ENCODE measurements around the gene ARL6IP4.

The ARL6IP4 gene

DNA sequence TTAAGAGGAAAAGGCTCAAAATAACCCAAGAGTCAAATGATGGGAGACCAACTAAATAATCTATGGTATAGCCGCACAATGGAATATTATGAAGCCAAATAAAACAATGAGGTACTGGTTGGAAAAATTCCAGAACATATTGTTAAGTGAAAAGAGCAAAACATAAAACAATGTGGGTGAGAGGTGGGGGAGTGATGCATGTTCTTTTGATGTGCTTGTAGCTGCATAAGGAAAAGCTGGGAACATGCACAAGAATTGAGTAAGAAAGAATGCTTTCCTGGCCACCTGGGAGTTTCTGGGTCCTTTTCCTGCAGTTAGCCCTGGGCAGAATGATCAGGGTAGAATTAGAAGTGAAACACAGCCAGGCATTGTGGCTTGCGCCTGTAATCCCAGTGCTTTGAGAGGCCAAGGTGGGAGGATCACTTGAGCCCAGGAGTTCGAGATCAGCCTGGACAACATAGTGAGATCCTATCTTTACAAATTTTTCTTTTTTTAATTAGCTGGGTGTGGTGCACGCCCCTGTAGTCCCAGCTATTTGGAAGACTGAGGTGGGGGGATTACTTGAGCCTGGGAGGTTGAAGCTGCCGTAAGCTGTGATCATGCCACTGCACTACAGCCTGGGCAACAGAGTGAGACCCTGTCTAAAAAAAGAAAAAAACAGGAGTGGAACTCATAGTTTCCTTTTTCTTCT is 22.1 kb upstream of the ARL6IP4 start:
- no peak for DNase-seq

DNA sequence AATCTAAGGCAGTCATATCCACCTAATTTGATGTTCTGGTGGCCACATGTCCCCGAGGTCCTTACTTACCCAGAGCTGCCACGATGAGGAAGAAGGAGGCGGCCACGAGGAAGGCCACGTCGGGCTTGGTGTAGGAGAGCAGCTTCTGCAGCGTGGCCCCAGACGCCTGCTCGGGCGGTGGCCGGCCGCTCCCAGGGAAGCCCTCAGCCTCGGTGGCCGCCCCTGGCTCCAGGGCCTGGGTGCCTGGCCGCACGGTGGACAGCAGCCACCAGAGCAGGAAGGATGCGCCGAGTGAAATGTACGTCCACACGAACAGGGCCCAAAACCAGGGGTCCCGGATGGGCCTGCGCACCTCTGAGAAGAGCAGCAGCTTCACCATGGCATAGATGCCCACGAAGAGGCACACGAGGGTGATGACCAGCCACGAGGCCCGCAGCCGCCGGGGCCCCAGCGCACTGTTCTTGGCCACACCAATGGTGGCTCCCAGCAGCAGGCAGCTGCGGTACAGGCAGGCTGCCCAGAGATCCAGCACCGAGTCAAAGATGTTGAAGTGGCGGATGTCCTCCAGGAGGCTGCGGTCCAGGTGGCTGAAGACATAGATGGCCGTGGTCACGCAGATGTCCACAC is 20.8 kb upstream of the ARL6IP4 start:
- no peak for DNase-seq

DNA sequence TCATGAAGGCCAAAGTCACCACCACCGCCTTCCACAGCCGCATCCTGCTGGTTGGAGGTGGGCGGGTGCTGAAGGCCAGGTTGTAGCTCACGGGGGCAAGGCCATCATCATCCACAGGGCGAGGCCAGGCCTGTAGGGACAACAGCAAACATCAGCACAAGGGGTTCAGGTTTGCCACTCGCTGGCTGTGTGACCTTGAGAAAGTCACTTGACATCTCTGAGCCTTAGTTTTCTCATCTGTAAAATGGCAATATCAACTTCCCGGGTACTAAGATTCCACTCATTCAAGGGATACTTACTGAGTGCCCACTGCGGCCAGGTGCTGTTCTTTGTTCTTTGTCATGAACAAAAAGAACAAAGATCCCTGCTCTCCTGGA is 20.3 kb upstream of the ARL6IP4 start:
- DNase-seq: no peak

DNA sequence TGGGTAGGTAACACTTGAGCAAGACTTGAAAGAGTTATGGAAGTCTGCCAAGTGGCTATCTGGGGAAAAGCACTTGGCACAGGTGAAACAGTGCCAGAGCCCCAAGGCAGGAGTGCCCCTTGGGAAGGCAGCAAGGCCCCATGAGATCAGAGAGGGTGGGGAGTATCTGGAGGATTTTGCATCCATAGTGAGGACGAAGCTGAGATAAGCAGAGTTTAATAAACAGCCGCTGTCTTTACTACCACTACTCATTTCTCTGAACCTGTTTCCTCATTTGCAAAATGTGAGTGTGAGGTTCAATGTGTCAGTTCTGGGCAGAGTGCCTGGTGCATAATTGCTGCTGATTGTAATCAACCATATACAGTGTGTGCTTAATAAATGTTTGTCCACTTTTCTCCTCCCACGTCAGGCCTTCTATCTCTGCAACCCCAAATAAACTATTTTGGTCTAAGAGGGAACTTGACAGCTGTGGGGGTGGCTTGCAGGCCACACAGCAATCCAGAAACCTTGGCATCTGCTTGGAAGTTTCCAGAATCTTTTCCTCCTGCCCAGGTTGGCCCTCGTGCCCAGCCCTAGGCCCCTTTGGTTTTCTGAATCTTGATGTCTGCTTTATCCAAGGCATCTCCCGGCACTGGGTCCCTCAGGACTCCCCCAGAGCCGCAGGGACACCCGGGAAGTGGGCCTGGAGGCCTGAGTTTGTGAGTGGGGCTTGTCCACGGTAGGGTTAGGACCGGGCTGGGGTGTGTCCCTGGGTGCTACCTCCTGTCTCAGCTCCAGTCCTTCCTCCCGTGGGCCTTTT is 18.8 kb upstream of the ARL6IP4 start:
- DNase-seq: no peak

DNA sequence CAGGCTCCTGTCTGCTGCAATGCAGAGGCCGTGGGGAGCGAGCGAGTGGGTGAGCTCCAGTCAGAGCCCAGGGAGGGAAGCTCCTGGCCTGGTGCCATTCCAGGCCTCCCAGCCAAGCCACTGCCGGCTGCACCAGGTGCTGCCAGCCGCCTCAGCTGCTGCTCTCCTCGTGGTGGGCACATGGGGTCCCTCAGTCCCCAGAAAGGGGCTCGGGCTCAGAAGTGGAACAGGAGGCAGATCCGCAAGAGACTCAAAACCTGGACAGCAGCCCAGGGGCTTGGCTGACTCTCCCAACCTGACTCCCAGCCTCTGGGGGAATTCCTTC is 16.6 kb upstream of the ARL6IP4 start:
- DNase-seq: peak in 24 of 51 donors; percentile 13 to 61 (median 36)

DNA sequence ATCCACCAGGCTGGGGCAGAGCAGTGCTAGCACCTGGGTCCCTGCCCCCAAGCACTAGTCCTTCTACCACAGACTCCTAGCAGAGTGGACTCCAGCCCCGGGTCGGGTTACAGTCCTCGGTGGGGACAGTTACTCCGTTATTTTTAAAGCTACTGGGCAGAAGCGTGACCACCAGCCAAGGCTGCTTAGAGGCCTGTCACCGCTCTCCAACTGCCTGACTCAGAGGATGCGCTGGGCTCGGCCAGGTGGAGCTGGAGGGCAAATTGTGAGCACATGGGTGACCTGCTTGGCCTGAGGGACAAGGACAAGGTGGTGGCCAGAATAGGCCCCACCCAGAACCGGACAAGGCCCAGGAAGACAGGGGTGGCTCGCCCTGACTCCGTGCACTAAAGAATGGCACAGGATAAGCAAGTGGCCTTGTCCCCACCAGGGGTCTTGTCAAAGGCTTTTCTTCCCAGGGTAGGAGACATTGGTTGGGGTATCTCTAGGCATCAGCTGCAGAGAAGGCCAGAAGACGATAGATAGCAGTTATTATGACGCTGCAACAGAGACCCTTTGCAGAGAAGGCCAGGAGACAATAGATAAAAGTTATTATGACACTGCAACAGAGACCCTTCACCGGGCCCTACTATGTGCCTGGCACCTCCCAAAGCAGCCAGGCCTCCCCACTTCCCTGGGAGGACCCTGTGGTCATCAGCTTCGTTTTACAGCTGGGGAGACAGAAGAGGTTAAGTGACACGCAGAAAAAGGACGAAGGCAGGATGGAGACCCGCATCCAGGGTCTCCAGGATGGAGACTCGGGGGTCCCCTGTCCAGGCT is 15.8 kb upstream of the ARL6IP4 start:
- no peak for DNase-seq

DNA sequence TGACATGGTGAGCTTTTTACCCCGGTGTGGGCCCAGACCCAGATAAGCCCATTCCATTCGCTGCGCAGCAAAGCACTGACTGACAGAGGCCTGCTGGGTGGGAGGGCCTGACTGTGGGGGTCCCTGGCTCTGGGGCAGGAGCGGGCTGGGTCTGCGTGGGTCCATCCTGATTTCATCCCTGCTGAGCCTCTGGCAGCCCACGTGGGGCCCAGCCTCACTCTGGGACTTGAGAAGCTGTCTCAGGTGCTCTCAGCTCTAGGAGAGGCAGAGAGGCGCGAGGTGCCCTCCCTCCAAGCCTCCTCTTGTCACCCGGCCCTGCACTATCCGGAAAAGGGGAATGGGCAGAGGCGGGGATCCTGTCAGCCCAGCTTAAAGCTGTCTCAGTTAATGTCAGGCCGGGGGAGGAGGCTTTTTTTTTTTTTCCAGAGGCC is 15.1 kb upstream of the ARL6IP4 start:
- DNase-seq: peak in 3 of 51 donors; percentile 15 to 38 (median 16)

DNA sequence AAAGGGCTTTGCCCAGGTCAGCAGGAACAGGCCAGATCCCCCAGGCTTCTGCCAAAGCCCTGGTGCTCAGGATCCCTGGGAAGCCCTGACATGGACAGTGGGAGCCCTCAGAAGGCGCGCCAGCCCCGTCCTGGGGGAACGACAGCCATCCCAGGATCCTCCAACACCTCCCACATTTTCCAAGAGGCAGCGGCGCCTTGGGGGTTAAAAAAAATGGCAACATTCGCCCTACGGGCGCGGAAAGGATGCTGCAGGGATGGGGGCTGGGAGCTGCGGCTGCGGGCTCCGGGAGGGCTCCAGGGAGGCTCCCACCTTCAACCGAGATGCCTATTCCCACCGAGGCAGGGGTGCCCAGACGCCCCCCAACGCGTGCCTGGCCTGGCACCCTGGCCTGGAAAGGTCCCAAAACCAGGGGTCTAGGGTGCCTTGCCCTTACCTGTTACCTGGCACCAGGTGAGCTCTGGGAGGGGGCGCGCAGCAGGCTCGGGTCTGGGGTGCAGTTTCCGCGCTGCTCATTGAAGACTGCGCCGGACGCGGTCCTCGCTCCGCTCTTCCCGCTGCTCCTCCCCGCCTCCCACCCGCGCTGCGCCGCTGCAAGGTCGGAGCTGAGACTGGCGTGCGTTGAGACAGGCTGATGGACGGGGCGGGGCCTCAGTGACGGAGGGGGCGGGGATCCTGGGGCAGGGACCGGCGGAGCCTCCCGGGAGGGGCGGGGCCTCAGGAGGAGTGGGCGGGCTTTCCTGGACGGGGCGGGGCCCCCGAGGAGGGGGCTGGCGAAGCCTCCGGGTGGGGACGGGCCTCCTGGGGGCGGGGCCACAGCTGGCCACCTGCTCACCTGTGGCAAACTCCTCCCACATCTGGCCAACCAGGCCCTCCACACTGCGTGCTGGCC is 14.4 kb upstream of the ARL6IP4 start, which contains the start of gene ABCB9:
Gene ABCB9, minus strand, starts transcription at position 613 of the 892 bp plus-strand sequence. CDS start 6,228 bp downstream, outside the sequence.
- DNase-seq: peak in 50 of 51 donors; percentile 31 to 97 (median 86)

DNA sequence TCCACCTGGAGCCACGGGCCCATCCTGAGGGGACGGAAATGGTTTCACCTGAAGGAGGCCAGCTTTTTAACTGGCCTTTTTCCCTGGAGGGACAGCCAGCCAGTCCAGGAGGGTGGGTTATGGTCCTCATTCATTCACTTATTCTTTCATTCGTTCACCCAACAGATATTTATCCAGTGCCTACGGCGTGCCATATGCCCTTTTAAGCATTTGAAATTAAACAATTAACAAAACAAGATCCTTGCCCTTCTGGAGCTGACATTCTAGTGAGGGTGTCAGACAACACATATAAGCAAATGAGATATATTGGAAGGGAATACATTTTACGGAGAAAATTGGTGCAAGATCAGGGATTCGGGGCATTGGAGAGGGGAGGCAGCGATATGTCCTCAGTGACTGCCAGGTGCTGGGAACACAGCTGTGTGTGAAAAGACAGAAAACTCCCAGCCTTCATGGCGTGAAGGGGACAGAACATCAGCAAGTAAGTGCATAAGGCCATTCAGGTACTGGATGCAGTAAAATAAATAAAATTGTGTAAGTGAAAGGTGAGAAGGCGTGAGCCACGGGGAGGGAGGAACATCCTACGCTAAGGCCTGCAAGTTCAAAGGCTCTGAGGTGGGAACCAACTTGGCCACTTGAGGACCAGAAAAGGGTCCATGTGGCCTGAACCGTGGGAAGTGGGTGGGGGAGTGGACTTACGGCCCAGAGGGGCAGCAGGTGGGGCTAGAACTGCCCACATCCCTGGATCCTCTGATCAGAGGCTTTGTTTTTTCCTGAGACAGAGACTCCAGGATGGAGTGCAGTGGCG is 13.5 kb upstream of the ARL6IP4 start:
- DNase-seq: no peak

DNA sequence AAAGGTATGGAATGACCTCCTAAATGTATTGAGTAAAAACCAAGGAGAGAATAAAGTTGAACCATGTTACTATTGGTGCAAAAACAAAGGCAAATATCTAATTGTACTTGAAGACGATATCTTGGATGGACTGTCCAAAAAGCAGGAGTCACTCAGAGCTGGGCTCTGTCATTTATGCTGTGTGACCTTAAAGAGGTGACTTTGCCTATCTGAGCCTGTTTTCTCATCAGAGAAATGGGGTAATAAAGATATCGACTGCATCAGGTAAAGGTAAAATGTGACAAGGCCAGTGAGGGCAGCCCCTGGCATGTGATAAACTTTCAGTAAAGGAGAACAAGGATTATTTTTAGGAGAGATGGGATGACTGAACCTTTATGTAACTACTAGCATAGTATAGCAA is 12.4 kb upstream of the ARL6IP4 start:
- DNase-seq: no peak

DNA sequence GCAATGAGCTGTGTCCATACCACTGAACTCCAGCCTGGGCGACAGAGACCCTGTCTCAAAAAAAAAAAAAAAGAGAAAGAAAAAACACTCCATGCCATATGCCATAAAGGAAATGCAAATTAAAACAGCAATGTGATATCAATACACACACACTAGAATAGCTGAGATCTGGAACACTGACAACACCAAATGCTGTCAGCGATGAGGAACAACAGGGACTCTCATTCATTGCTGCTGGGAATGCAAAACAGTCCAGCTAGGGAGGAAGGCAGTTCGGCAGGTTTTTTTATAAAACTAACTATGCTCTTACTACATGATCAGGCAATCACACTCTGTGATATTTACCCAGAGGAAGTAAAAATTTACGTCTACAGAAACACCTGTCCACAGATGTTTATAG is 10.8 kb upstream of the ARL6IP4 start:
- DNase-seq: peak in 7 of 51 donors; percentile 7 to 38 (median 14)

DNA sequence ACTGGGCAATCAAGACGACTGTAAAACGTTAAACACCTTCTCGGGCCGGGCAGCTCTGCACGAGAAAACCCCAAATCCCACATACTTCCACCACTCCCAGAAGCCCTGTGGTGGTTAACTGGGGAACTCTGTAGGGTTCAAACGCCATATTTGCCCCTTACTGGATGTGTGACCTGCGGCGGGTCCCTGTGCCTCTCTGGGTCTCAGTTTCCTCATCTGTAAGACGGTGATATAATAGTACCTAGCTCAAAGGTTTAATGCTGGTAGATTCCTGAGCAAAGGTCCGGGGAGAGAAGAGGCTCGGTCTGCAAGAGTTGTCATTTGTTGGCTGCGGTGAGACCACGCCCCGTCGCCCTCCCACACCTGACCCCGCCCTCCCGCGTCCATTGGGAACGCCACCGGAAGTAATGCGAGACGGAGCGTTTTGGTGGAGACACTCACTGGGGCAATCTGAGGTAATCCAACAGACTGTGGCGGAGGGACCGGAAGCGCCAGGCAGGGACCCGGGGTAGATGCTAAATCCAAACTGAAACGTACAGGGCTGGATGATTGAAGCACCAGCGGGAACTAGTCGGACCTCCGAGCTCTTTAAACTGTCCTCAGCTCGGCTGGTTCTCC is 6.1 kb upstream of the ARL6IP4 start:
- peak; percentile 86 to 99 (median 97) for DNase-seq

DNA sequence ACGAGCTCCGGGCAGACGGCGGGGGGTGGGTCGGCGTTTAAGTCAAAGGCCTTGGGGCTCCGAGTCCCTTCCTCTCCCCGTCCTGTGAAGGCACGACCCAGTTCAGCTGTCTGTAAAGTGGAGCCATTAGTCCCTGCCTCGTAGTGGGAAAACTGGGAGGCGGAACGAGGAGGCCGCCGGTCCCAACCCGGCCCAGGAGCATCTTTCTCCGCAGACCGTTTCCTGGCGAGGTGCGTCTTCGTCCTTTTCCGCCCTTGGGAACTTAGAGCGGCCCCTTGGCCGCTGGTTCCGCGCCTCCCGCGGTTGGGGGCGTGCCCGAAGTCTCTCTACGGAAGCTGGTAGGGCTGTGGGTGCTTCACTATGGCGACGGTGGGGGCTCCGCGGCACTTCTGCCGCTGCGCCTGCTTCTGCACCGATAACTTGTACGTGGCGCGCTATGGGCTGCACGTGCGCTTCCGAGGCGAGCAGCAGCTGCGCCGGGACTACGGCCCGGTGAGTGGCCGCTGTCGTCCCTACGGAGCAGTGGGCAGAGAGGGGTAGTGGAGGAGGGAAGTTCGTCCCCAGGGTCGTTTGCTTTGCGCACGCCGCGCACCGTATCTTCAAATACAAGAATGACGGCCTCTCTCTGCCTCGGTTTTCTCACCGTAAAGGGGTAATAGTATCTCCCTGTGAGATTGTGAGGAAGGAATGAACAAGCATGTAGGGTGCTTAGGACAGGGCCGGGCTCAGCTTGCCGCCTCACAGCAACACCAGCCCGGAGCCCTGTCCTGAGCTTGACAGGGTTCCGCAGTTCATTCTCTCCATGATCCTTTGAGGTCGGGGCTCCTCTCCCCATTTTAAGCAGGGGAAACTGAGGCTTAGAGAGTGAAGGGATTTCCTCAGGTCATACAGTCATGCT is 5.3 kb upstream of the ARL6IP4 start, which contains the start of gene OGFOD2:
Gene OGFOD2, plus strand, starts transcription at position 353 of the 898 bp plus-strand sequence. Its CDS starts 8 bp downstream, at position 361.
- DNase-seq: peak; percentile 62 to 94 (median 85)

DNA sequence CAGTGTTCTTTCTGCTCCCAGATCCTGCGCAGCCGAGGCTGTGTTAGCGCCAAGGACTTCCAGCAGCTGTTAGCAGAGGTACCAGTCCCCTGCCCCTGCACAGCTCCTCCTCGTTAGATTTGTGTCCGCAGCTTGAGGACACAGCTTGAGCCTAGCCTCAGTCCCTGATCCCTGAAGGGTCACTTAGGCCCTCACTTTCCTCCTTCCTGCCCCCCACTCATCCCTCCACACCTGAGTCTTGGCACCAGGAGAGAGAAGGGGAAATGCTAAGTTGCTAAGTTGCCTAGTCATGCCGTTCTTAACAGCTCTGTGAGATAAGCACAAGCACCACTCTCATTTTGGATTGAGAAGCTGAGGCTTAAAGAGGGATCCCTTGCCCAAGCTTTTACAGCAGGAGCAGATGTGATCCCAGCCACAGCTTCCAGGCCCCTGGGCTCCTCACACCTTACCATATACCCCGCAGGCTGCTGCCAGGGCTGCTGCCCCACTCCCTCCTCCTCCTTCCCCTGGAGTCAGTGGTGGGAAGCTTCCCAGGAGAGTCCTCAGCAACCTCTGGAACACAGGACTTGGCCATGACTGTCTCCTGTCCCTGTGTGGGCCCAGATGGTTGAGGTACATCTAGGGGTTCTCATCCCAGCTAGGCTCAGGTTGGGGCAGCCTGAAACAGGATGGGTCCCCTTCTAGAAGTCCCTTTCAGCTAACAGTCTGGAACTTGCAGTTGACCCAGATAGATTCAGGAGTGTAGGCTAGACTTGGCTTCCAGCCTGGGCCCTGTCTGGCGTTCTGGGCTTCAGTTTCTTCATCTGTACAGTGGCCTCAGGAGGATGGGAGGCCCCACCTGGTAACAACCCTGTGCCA is 4.5 kb upstream of the ARL6IP4 start:
- no peak for DNase-seq

DNA sequence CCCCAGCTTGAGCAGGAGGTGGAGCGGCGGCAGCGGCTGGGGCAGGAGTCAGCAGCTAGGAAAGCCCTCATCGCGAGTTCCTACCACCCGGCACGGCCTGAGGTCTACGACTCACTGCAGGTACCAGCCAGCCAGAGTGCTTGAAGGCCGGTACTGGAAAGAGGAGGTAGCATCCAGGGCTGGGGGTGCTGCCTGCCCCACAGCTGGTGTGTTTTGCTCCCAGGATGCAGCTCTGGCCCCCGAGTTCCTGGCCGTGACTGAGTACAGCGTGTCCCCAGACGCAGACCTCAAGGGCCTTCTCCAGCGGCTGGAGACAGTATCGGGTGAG is 3.9 kb upstream of the ARL6IP4 start:
- no peak for DNase-seq

DNA sequence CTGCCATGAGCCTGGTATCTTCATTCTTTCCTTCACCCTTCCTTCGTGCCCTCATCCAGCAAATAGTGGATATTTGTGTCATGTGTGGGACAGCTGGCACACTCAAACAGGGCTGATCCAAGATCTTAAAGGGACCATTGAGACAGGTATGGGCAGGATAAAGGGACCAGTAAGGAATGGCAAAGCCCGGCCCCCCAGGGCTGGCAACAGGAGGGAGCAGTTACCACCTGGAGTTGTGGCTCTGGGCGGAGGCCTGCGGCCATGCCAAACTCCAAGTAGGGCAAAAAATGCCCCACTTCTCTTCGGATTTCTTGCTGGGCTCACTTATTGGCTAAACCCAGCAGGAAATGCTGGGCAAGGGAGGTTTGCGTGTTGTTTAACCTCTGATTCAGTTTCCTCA is 3.3 kb upstream of the ARL6IP4 start:
- DNase-seq: no peak

All from hypothalamus (tissue), 51 donors.